C4-2B (cell line): ENCODE measurements around the gene LRRTM2.

Experiments
- ZFX ChIP-seq: fragments of 450-650 bp; IDR thresholded peaks from 2 replicates; pipeline ENCODE4 v1.6.1; 2017
- TF ChIP-seq, protein P1 (sequence below): fragments of 450-650 bp; conservative IDR thresholded peaks from 2 replicates; pipeline ENCODE4 v1.5.1; 2017; ENCODE audit warnings: mild to moderate bottlenecking

DNA sequence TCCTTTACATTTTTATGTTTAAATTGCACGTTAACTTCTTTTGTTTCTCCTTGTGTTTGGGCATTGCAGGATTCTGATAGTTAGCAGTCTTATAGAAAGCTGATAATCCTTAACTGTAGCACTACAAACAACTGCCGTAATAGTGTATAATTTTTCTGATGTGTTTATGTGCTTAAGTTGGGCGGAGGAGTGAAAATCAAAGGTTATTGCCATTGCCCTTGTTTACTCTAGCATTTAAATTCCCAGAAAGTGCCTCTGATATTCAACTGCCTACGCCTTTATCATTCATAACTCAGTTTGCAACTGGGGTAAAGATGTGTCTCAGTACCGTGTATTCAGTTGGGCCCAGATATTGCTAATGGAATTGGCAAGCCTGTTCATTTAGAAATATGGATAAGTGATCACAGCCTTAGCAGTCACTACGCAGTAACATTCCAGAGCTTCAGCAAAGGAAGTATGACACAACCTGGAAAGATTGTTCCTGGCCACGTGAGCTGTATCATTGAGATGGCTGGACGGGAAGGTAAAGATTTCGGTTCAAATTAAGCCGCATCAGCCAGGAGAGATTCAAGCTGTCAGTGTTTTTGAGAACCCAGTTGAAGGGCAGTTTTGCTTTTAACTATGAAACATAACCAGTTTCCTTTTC lies 28.1 kb upstream of the LRRTM2 start:
- TF ChIP-seq, protein P1, sequence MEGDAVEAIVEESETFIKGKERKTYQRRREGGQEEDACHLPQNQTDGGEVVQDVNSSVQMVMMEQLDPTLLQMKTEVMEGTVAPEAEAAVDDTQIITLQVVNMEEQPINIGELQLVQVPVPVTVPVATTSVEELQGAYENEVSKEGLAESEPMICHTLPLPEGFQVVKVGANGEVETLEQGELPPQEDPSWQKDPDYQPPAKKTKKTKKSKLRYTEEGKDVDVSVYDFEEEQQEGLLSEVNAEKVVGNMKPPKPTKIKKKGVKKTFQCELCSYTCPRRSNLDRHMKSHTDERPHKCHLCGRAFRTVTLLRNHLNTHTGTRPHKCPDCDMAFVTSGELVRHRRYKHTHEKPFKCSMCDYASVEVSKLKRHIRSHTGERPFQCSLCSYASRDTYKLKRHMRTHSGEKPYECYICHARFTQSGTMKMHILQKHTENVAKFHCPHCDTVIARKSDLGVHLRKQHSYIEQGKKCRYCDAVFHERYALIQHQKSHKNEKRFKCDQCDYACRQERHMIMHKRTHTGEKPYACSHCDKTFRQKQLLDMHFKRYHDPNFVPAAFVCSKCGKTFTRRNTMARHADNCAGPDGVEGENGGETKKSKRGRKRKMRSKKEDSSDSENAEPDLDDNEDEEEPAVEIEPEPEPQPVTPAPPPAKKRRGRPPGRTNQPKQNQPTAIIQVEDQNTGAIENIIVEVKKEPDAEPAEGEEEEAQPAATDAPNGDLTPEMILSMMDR: no peak
- no peak for TF ChIP-seq ZFX
